ENCODE results near the gene TAS2R10. TPM values are rescaled to one million over a fixed set of nuclear protein-coding genes. Genes with fewer than 3 reads are reported as not detected.

Gene TAS2R10
- 1.2 TPM for polyA plus RNA-seq
- long read RNA-seq, donor 1 = 0 reads
- long read RNA-seq, donor 2 = 0 reads
- long read RNA-seq, donor 3 = 0 reads
- long read RNA-seq, donor 4 = 0 reads
- long read RNA-seq, donor 5, partial matches to known transcripts = 0 of 2 reads
- long read RNA-seq, donor 5, other reads (novel, unspliced or antisense) = 0 of 2 reads
- long read RNA-seq, donor 6, partial matches to known transcripts = 0 of 1 reads
- long read RNA-seq, donor 6, other reads (novel, unspliced or antisense) = 0 of 1 reads
- long read RNA-seq, donor 7 = 0 reads
- long read RNA-seq, donor 8 = 0 reads
- long read RNA-seq, donor 9, partial matches to known transcripts = 0 of 1 reads
- long read RNA-seq, donor 9, other reads (novel, unspliced or antisense) = 0 of 1 reads
- long read RNA-seq, donor 10, partial matches to known transcripts = 0 of 1 reads
- long read RNA-seq, donor 10, other reads (novel, unspliced or antisense) = 0 of 1 reads
- long read RNA-seq, donor 11 = 0 reads

DNA sequence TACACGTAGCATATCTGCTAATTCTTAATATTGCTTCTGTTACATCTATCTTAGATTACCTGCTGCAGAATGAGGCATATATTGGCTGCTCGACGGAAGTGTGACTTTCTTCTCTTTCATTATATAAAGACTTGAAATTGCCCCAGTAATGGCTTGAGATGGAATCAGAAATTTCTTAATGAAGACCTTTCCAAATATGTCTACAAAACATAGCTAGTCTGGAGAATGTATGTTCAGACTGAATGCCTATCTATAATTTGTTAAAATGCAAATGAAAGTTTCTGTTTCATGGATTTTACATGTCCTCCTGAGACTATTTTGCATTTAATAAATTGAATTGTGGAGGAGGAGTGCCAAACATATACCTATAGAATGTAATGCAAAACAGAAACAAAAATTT lies at the start of gene TAS2R10:
Gene TAS2R10, minus strand, starts transcription at position 101 of the 400 bp plus-strand sequence. Its CDS starts 89 bp downstream, at position 12.
- Histone ChIP-seq H3K4me3 (ENCODE audit: low read length) (no peak within 1 kb of the TSS), H3K27me3 (ENCODE audit: control insufficient read depth, insufficient read depth, low read length) (no peaks in the 10 kb centered on the region), H3K36me3 (ENCODE audit: control insufficient read depth, insufficient read depth, low read length) (no peaks in the 10 kb centered on the region), H3K4me1 (ENCODE audit: control insufficient read depth, insufficient read depth, low read length) (no peaks in the 10 kb centered on the region), H3K9me3 (ENCODE audit: control insufficient read depth, low read depth, low read length) (no peaks in the 10 kb centered on the region), H3K27ac (ENCODE audit: low read length) (no peak within 1 kb of the TSS)
- no CpG with 5 or more reads among the region's 3 CpGs for WGBS (ENCODE audit: insufficient coverage, low lambda C conversion rate)
- DNase-seq = no peak

GRCh38 chr12:10873378-10873777 lies 47.2 kb upstream of the TAS2R10 start:
- H3K36me3 ChIP-seq (ENCODE audit: control insufficient read depth, insufficient read depth, low read length) = peaks cover 8% of the 10 kb centered on the region
- no peak for DNase-seq
- H3K4me1 ChIP-seq (ENCODE audit: control insufficient read depth, insufficient read depth, low read length) = no peaks in the 10 kb centered on the region
- H3K27ac ChIP-seq (ENCODE audit: low read length) = no peak overlapping the region
- no peaks in the 10 kb centered on the region for H3K27me3 ChIP-seq (ENCODE audit: control insufficient read depth, insufficient read depth, low read length)
- 88% methylated on average over 1 of the region's 2 CpGs for WGBS (ENCODE audit: insufficient coverage, low lambda C conversion rate)
- no peak overlapping the region for H3K4me3 ChIP-seq (ENCODE audit: low read length)
- H3K9me3 ChIP-seq (ENCODE audit: control insufficient read depth, low read depth, low read length) = no peaks in the 10 kb centered on the region

GRCh38 chr12:10867381-10867780 lies 41.2 kb upstream of the TAS2R10 start:
- Histone ChIP-seq H3K4me3 (ENCODE audit: low read length) (no peak overlapping the region), H3K27ac (ENCODE audit: low read length) (no peak overlapping the region), H3K36me3 (ENCODE audit: control insufficient read depth, insufficient read depth, low read length) (no peaks in the 10 kb centered on the region), H3K9me3 (ENCODE audit: control insufficient read depth, low read depth, low read length) (peaks cover 3% of the 10 kb centered on the region), H3K27me3 (ENCODE audit: control insufficient read depth, insufficient read depth, low read length) (no peaks in the 10 kb centered on the region), H3K4me1 (ENCODE audit: control insufficient read depth, insufficient read depth, low read length) (no peaks in the 10 kb centered on the region)
- WGBS (ENCODE audit: insufficient coverage, low lambda C conversion rate) = 0% methylated on average over 1 of the region's 2 CpGs
- DNase-seq = no peak

DNA sequence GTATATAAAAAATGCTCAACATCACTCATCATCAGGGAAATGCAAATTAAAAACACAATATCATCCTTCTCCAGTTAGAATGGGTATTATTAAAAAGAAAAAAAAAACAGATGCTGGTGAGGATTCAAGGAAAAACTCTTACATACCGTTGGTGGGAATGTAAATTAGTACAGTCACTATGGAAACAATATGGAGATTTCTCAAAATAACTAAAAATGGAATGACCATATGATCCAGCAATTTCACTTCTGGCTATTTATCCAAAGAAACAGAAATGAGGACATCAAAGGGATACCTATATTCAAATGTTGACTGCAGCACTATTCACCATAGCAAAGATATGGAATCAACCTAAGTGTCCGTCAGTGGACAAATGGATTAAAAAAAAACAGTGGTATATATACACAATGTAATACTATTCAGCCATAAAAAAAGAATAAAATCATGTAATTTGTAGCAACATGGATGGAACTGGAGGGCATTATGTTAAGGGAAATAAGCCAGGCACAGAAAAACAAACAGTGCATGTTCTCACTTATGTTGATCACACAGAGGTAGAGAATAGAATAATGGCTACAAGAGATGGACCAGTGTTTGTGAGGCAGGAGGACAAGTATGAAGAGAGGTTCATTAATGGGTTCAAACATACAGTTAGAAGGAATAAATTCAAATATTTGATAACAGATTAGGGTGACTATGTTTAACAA lies 37.5 kb upstream of the TAS2R10 start:
- no peaks in the 10 kb centered on the region for H3K36me3 ChIP-seq (ENCODE audit: control insufficient read depth, insufficient read depth, low read length)
- H3K4me3 ChIP-seq (ENCODE audit: low read length) = no peak overlapping the region
- no peak for DNase-seq
- H3K27me3 ChIP-seq (ENCODE audit: control insufficient read depth, insufficient read depth, low read length) = no peaks in the 10 kb centered on the region
- no peak overlapping the region for H3K27ac ChIP-seq (ENCODE audit: low read length)
- peaks cover 5% of the 10 kb centered on the region for H3K9me3 ChIP-seq (ENCODE audit: control insufficient read depth, low read depth, low read length)
- H3K4me1 ChIP-seq (ENCODE audit: control insufficient read depth, insufficient read depth, low read length) = no peaks in the 10 kb centered on the region
- 92% methylated on average over 2 of the region's 2 CpGs for WGBS (ENCODE audit: insufficient coverage, low lambda C conversion rate)

- H3K27ac ChIP-seq (ENCODE audit: low read length) = no peak overlapping the region
- H3K9me3 ChIP-seq (ENCODE audit: control insufficient read depth, low read depth, low read length) = peaks cover 13% of the 10 kb centered on the region
- H3K27me3 ChIP-seq (ENCODE audit: control insufficient read depth, insufficient read depth, low read length) = no peaks in the 10 kb centered on the region
- DNase-seq = no peak
- H3K4me3 ChIP-seq (ENCODE audit: low read length) = no peak overlapping the region
- no peaks in the 10 kb centered on the region for H3K36me3 ChIP-seq (ENCODE audit: control insufficient read depth, insufficient read depth, low read length)
- WGBS (ENCODE audit: insufficient coverage, low lambda C conversion rate) = no CpG with 5 or more reads among the region's 2 CpGs
- no peaks in the 10 kb centered on the region for H3K4me1 ChIP-seq (ENCODE audit: control insufficient read depth, insufficient read depth, low read length)
These were observed 35.2 kb upstream of the TAS2R10 start for GRCh38 chr12:10861366-10861765.

DNA sequence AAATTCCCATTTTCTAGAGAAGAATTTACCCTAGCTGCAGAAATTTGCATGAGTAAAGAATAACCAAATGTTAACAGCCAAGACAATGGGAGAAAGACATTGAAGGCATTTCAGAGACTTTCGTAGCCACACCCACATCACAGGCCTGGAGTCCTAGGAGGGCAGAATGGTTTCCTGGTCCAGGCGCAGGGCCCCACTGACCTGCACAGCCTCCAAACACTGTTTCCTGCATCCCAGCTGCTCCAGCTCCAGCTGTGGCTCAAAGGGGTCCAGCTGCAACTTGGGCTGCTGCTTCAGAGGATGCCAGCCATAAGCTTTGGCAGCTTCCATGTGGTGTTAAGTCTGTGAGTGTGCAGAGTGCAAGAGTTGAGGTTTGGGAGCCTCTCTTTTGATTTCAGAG lies 29.6 kb upstream of the TAS2R10 start:
- no peak for DNase-seq
- H3K9me3 ChIP-seq (ENCODE audit: control insufficient read depth, low read depth, low read length) = peaks cover 13% of the 10 kb centered on the region
- H3K4me1 ChIP-seq (ENCODE audit: control insufficient read depth, insufficient read depth, low read length) = no peaks in the 10 kb centered on the region
- H3K36me3 ChIP-seq (ENCODE audit: control insufficient read depth, insufficient read depth, low read length) = no peaks in the 10 kb centered on the region
- H3K27me3 ChIP-seq (ENCODE audit: control insufficient read depth, insufficient read depth, low read length) = no peaks in the 10 kb centered on the region
- no peak overlapping the region for H3K27ac ChIP-seq (ENCODE audit: low read length)
- H3K4me3 ChIP-seq (ENCODE audit: low read length) = no peak overlapping the region
- no CpG with 5 or more reads among the region's 2 CpGs for WGBS (ENCODE audit: insufficient coverage, low lambda C conversion rate)

DNA sequence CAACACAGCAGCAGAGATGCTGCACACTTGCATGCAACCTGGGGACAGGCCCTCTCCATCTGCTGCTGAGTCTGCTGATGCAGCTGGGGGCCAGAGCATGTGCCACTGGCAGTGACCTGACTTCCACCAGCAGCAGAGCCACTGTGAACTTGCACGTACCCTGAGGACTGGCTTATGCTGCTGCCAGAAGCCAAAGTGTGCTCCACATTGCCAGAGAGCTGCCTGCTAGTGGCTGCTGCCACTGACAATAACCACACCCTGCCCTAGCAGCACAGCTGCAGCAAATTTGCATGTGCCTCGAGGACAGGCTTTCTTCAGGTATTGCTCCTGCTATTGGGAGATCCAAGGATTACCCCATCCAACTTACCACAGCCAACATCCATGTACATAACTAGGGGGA lies 27.6 kb upstream of the TAS2R10 start:
- Histone ChIP-seq H3K36me3 (ENCODE audit: control insufficient read depth, insufficient read depth, low read length) (no peaks in the 10 kb centered on the region), H3K4me1 (ENCODE audit: control insufficient read depth, insufficient read depth, low read length) (no peaks in the 10 kb centered on the region), H3K9me3 (ENCODE audit: control insufficient read depth, low read depth, low read length) (peaks cover 13% of the 10 kb centered on the region), H3K27ac (ENCODE audit: low read length) (no peak overlapping the region), H3K27me3 (ENCODE audit: control insufficient read depth, insufficient read depth, low read length) (no peaks in the 10 kb centered on the region), H3K4me3 (ENCODE audit: low read length) (no peak overlapping the region)
- no peak for DNase-seq
- WGBS (ENCODE audit: insufficient coverage, low lambda C conversion rate) = no CpG with 5 or more reads among the region's 2 CpGs

- no peak overlapping the region for H3K27ac ChIP-seq (ENCODE audit: low read length)
- H3K4me3 ChIP-seq (ENCODE audit: low read length) = no peak overlapping the region
- no peaks in the 10 kb centered on the region for H3K27me3 ChIP-seq (ENCODE audit: control insufficient read depth, insufficient read depth, low read length)
- H3K36me3 ChIP-seq (ENCODE audit: control insufficient read depth, insufficient read depth, low read length) = peaks cover 2% of the 10 kb centered on the region
- no peaks in the 10 kb centered on the region for H3K4me1 ChIP-seq (ENCODE audit: control insufficient read depth, insufficient read depth, low read length)
- H3K9me3 ChIP-seq (ENCODE audit: control insufficient read depth, low read depth, low read length) = peaks cover 5% of the 10 kb centered on the region
- no peak for DNase-seq
- WGBS (ENCODE audit: insufficient coverage, low lambda C conversion rate) = no CpG with 5 or more reads among the region's 4 CpGs
These were observed 25.2 kb upstream of the TAS2R10 start for GRCh38 chr12:10851243-10851858.

GRCh38 chr12:10849425-10849878 lies 23.3 kb upstream of the TAS2R10 start, which contains the start of gene PRR4:
Gene PRR4, minus strand, starts transcription at chr12:10849475. Its CDS starts 38 bp downstream, at chr12:10849437.
- H3K27me3 ChIP-seq (ENCODE audit: control insufficient read depth, insufficient read depth, low read length) = no peaks in the 10 kb centered on the region
- no peak within 1 kb of the TSS for H3K27ac ChIP-seq (ENCODE audit: low read length)
- H3K9me3 ChIP-seq (ENCODE audit: control insufficient read depth, low read depth, low read length) = no peaks in the 10 kb centered on the region
- WGBS (ENCODE audit: insufficient coverage, low lambda C conversion rate) = no CpG with 5 or more reads among the region's 4 CpGs
- H3K4me1 ChIP-seq (ENCODE audit: control insufficient read depth, insufficient read depth, low read length) = no peaks in the 10 kb centered on the region
- no peak for DNase-seq
- H3K4me3 ChIP-seq (ENCODE audit: low read length) = no peak within 1 kb of the TSS
- peaks cover 2% of the 10 kb centered on the region for H3K36me3 ChIP-seq (ENCODE audit: control insufficient read depth, insufficient read depth, low read length)

- DNase-seq = no peak
- Histone ChIP-seq H3K4me3 (ENCODE audit: low read length) (no peak overlapping the region), H3K4me1 (ENCODE audit: control insufficient read depth, insufficient read depth, low read length) (no peaks in the 10 kb centered on the region), H3K9me3 (ENCODE audit: control insufficient read depth, low read depth, low read length) (no peaks in the 10 kb centered on the region), H3K27ac (ENCODE audit: low read length) (no peak overlapping the region), H3K36me3 (ENCODE audit: control insufficient read depth, insufficient read depth, low read length) (peaks cover 4% of the 10 kb centered on the region), H3K27me3 (ENCODE audit: control insufficient read depth, insufficient read depth, low read length) (no peaks in the 10 kb centered on the region)
- WGBS (ENCODE audit: insufficient coverage, low lambda C conversion rate) = no CpG with 5 or more reads among the region's 2 CpGs
These were observed 21.6 kb upstream of the TAS2R10 start for GRCh38 chr12:10847744-10848143.

Measured in large intestine (tissue), 12 donors.